Measurements from ENCODE around the gene VCAN.

- TF ChIP-seq TAF1 (IDR thresholded peaks at IDR 0.05; ENCODE audit: borderline replicate concordance, insufficient read depth, low read length), result no peak
- TF ChIP-seq, protein P1, sequence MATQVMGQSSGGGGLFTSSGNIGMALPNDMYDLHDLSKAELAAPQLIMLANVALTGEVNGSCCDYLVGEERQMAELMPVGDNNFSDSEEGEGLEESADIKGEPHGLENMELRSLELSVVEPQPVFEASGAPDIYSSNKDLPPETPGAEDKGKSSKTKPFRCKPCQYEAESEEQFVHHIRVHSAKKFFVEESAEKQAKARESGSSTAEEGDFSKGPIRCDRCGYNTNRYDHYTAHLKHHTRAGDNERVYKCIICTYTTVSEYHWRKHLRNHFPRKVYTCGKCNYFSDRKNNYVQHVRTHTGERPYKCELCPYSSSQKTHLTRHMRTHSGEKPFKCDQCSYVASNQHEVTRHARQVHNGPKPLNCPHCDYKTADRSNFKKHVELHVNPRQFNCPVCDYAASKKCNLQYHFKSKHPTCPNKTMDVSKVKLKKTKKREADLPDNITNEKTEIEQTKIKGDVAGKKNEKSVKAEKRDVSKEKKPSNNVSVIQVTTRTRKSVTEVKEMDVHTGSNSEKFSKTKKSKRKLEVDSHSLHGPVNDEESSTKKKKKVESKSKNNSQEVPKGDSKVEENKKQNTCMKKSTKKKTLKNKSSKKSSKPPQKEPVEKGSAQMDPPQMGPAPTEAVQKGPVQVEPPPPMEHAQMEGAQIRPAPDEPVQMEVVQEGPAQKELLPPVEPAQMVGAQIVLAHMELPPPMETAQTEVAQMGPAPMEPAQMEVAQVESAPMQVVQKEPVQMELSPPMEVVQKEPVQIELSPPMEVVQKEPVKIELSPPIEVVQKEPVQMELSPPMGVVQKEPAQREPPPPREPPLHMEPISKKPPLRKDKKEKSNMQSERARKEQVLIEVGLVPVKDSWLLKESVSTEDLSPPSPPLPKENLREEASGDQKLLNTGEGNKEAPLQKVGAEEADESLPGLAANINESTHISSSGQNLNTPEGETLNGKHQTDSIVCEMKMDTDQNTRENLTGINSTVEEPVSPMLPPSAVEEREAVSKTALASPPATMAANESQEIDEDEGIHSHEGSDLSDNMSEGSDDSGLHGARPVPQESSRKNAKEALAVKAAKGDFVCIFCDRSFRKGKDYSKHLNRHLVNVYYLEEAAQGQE (IDR thresholded peaks at IDR 0.05; ENCODE audit: insufficient read depth in 1 of 2, low read depth in 2 of 2, low read length in 2 of 2), result no peak
- no peak for TF ChIP-seq POLR2AphosphoS5 (IDR thresholded peaks at IDR 0.05; ENCODE audit: low read depth, low read length)
- no peak for TF ChIP-seq SIN3A (IDR thresholded peaks at IDR 0.05; ENCODE audit: borderline replicate concordance, insufficient read depth, low read length)
Observed at GRCh38 chr5:83595217-83595616, 123.7 kb downstream of the VCAN start.
